ENCODE data around the gene SCTR.
A peak's percentile ranks its signal among the peaks of the same experiment; 100 is the strongest.

The SCTR gene

GRCh38 chr2:119431155-119431975 is 92.9 kb downstream of the SCTR start, which contains the start of gene TMEM37:
TSS of gene TMEM37 (plus strand) at chr2:119431854. CDS start at chr2:119431904, 50 bp downstream.
- DNase-seq (ENCODE audit: low read depth): peak; percentile 92
- no peak for TF ChIP-seq CTCF (conservative IDR thresholded peaks at IDR 0.05; ENCODE audit: low read depth, low read length)
- peak within 1 kb of the TSS; percentile 60 for H3K4me3 ChIP-seq (ENCODE audit: low read depth, low read length)

GRCh38 chr2:119430023-119430498 is 94.2 kb downstream of the SCTR start:
- no peak for DNase-seq (ENCODE audit: low read depth)
- H3K4me3 ChIP-seq (ENCODE audit: low read depth, low read length): no peak overlapping the region
- no peak for TF ChIP-seq CTCF (conservative IDR thresholded peaks at IDR 0.05; ENCODE audit: low read depth, low read length)

GRCh38 chr2:119429225-119429981 is 94.9 kb downstream of the SCTR start:
- no peak overlapping the region for H3K4me3 ChIP-seq (ENCODE audit: low read depth, low read length)
- peak; percentile 81 for DNase-seq (ENCODE audit: low read depth)
- TF ChIP-seq CTCF (conservative IDR thresholded peaks at IDR 0.05; ENCODE audit: low read depth, low read length): no peak

DNA sequence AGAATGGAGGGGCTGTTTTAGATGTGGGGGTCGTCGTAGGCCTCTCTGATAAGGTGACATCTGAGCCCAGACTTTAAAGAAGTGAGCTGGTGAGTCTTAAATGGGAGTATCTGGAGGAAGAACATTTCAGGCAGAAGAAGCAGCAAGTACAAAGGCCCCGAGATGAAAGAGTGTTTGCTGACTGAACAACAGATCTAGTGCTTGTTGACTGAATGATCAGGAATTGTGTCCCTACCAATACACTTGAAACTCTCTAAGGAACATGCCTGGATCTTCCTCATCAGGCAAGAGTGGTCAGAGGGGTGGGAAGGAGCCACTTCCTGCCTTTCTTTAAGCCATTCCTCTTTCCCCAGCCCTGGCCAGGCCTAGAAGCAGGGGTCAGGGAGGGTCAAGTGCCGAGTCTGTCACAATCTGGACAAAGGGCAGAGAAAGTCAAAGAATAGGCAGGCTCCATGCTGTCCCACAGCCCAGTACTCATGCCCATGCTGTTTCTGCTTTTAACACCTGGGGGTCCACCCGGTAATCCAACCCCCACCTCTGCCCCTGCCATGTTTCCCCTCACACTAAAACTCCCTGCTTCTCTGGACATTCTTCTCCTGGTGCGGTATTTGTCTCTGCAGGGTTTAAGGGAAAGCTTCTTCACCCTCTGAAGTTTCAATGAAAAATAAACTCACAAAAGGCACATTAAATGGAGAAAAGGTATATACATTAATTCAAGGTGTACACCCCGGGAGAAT is 95.6 kb downstream of the SCTR start:
- no peak overlapping the region for H3K4me3 ChIP-seq (ENCODE audit: low read depth, low read length)
- DNase-seq (ENCODE audit: low read depth): no peak
- no peak for TF ChIP-seq CTCF (conservative IDR thresholded peaks at IDR 0.05; ENCODE audit: low read depth, low read length)

DNA sequence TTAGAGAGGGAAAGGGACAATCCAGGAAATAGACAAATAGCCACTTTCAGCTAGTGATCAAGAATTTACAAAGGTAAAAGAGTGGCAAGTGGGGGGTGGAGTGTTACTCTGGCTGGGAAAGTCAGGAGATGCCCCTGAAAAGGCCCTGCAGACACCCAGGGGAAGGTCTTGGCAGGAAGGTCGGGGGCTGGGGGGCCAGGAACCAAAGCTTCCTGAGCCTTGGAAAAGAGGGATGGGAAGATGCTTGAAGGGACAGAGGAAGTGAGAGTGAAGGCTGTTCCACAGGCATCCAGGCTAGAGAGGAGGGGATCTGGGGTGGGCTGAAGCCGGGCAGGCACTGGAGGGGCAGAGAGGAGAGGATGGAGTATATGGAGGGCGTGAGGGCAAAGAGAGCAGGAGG is 96.5 kb downstream of the SCTR start:
- H3K4me3 ChIP-seq (ENCODE audit: low read depth, low read length): no peak overlapping the region

More for the DNA sequence above, 96.5 kb downstream of the SCTR start:
- no peak for DNase-seq (ENCODE audit: low read depth)
- TF ChIP-seq CTCF (conservative IDR thresholded peaks at IDR 0.05; ENCODE audit: low read depth, low read length): no peak
